Panc1 (cell line): ENCODE data around the gene PNMA6E. TPM values are rescaled to one million over a fixed set of nuclear protein-coding genes. Genes with fewer than 3 reads are reported as not detected.

Experiments
- ATAC-seq: fragments of 200-7000 bp; cut with Tn5 transposase; 2 replicates; pipeline ENCODE4 v1.9.1; 2020; ENCODE audit warnings: mild to moderate bottlenecking, moderate library complexity
- BruUV-seq: library from RNA; stranded (reverse); fragments of 400-500 nt; replicated peaks from 2 replicates; lab custom pipeline; 2021; lab: Mats Ljungman, UMichigan
- CTCF ChIA-PET: fragments of 300-600 bp; sonication (Branson Sonifier 250); formaldehyde crosslinking; loops from one replicate; lab custom pipeline; 2022; ENCODE audit warnings: antibody characterized with exemption; lab: Charles Lee
- POLR2A ChIA-PET: fragments of 300-600 bp; sonication (Branson Sonifier 250); formaldehyde crosslinking; loops from one replicate; lab custom pipeline; 2022; ENCODE audit warnings: antibody characterized with exemption; lab: Charles Lee
- DNase-seq: peaks from one replicate; pipeline ENCODE4 v3.0.0-alpha.2; 2010; ENCODE audit warnings: low read depth, low spot score
- H3K27ac ChIP-seq: 2 replicates; pipeline ENCODE4 v1.5.1; 2011; ENCODE audit warnings: mild to moderate bottlenecking, low read length, inconsistent platforms
- H3K27me3 ChIP-seq: fragments of 200-500 bp; sonication (Bioruptor generic); 2 replicates; pipeline ENCODE4 v1.6.0; 2014; ENCODE audit warnings: low read length, inconsistent platforms; ENCODE audit not compliant: control insufficient read depth, insufficient read depth
- H3K36me3 ChIP-seq: fragments of 200-500 bp; sonication (Bioruptor generic); 2 replicates; pipeline ENCODE4 v1.5.1; 2014; ENCODE audit warnings: inconsistent platforms, mild to moderate bottlenecking, low read length, moderate library complexity; ENCODE audit not compliant: control insufficient read depth, insufficient read depth
- H3K4me1 ChIP-seq: 2 replicates; pipeline ENCODE4 v1.5.1; 2011; ENCODE audit warnings: inconsistent platforms, mild to moderate bottlenecking, low read length, moderate library complexity; ENCODE audit not compliant: control insufficient read depth, insufficient read depth
- H3K4me3 ChIP-seq, 2 experiments: 2 replicates each; pipeline ENCODE4 v1.5.1; 2011 to 2012; ENCODE audit warnings: low read depth in 2 of 2, low read length in 2 of 2, mild to moderate bottlenecking in 2 of 2, inconsistent platforms in 1 of 2, moderate library complexity in 1 of 2
- H3K9me3 ChIP-seq: fragments of 200-500 bp; sonication (Bioruptor generic); 2 replicates; pipeline ENCODE4 v1.5.1; 2014; ENCODE audit warnings: low read depth, mild to moderate bottlenecking, inconsistent platforms, low read length, moderate library complexity; ENCODE audit not compliant: control insufficient read depth, insufficient read depth
- POLR2AphosphoS5 ChIP-seq: IDR thresholded peaks from 2 replicates; pipeline ENCODE4 v1.6.1; 2012; ENCODE audit warnings: mild to moderate bottlenecking, low read depth, low read length, moderate library complexity
- SIN3A ChIP-seq: IDR thresholded peaks from 2 replicates; pipeline ENCODE4 v1.6.1; 2012; ENCODE audit warnings: low read depth, mild to moderate bottlenecking, low read length, moderate library complexity, borderline replicate concordance; ENCODE audit not compliant: insufficient read depth
- TCF7L2 ChIP-seq: IDR thresholded peaks from 2 replicates; pipeline ENCODE4 v1.6.1; 2011; ENCODE audit warnings: mild to moderate bottlenecking, low read depth, low read length, inconsistent platforms
- in situ Hi-C: cut with HindIII; loops from 2 replicates; pipeline ENCODE4 v1.10.0; 2016; ENCODE audit warnings: low sequenced_read_pairs, low pct_unique_long_range_greater_than_20kb
- intact Hi-C: fragments of 100-400 bp; cut with micrococcal nuclease; formaldehyde crosslinking; loops from one replicate; pipeline ENCODE4 v1.10.0; 2022; ENCODE audit not compliant: unreplicated experiment
- total RNA-seq: library from RNA; stranded (reverse); gene quantifications from one replicate; pipeline ENCODE4 v1.2.1, GENCODE V29; 2021; ENCODE audit not compliant: unreplicated experiment
- TF ChIP-seq, protein P1 (sequence below): fragments of 450-650 bp; IDR thresholded peaks from 2 replicates; pipeline ENCODE4 v1.5.1; 2017; ENCODE audit warnings: mild to moderate bottlenecking
- TF ChIP-seq, protein P2 (sequence below), 2 experiments: IDR thresholded peaks; 2 replicates each; pipeline ENCODE4 v1.6.1; 2011 to 2012; ENCODE audit warnings: low read depth in 2 of 2, control low read depth in 1 of 2, low read length in 1 of 2, mild to moderate bottlenecking in 1 of 2, moderate library complexity in 1 of 2; ENCODE audit not compliant: insufficient read depth in 1 of 2

PNMA6E gene
- total RNA-seq, 1 experiment from 2014 or later, result not detected

DNA sequence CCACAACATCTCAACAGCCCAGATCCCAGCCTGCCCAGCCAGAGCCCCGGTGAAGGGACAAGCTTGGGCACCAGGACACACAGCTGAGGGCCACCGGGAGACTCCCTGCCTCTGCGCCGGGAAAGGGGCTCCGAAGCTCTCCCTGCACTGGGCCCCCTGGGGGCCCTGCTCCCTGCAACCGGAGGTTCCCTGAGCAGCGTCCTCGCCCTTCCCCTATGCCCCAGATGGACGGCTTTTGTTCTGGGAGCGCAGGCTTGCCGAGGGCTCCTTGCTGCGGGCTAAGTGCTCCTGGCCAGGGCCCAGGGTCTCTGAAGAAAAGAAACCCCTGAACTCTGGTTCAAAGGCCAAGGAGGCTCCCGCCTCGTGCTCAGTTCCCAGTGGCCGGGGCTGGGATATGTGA, 9.2 kb upstream of the PNMA6E start:
- in situ Hi-C loops, result no loop called here
- ChIA-PET CTCF (no interaction called here), POLR2A (no interaction called here)
- DNase-seq, result no peak
- no peak overlapping the region for H3K4me3 ChIP-seq
- intact Hi-C loops, result no loop called here
- no peaks in the 10 kb centered on the region for H3K4me1 ChIP-seq
- TF ChIP-seq, protein P1, sequence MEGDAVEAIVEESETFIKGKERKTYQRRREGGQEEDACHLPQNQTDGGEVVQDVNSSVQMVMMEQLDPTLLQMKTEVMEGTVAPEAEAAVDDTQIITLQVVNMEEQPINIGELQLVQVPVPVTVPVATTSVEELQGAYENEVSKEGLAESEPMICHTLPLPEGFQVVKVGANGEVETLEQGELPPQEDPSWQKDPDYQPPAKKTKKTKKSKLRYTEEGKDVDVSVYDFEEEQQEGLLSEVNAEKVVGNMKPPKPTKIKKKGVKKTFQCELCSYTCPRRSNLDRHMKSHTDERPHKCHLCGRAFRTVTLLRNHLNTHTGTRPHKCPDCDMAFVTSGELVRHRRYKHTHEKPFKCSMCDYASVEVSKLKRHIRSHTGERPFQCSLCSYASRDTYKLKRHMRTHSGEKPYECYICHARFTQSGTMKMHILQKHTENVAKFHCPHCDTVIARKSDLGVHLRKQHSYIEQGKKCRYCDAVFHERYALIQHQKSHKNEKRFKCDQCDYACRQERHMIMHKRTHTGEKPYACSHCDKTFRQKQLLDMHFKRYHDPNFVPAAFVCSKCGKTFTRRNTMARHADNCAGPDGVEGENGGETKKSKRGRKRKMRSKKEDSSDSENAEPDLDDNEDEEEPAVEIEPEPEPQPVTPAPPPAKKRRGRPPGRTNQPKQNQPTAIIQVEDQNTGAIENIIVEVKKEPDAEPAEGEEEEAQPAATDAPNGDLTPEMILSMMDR, result no peak
- no peak for TF ChIP-seq TCF7L2
- no peak for TF ChIP-seq SIN3A
- no peak for TF ChIP-seq POLR2AphosphoS5
- TF ChIP-seq, protein P2, sequence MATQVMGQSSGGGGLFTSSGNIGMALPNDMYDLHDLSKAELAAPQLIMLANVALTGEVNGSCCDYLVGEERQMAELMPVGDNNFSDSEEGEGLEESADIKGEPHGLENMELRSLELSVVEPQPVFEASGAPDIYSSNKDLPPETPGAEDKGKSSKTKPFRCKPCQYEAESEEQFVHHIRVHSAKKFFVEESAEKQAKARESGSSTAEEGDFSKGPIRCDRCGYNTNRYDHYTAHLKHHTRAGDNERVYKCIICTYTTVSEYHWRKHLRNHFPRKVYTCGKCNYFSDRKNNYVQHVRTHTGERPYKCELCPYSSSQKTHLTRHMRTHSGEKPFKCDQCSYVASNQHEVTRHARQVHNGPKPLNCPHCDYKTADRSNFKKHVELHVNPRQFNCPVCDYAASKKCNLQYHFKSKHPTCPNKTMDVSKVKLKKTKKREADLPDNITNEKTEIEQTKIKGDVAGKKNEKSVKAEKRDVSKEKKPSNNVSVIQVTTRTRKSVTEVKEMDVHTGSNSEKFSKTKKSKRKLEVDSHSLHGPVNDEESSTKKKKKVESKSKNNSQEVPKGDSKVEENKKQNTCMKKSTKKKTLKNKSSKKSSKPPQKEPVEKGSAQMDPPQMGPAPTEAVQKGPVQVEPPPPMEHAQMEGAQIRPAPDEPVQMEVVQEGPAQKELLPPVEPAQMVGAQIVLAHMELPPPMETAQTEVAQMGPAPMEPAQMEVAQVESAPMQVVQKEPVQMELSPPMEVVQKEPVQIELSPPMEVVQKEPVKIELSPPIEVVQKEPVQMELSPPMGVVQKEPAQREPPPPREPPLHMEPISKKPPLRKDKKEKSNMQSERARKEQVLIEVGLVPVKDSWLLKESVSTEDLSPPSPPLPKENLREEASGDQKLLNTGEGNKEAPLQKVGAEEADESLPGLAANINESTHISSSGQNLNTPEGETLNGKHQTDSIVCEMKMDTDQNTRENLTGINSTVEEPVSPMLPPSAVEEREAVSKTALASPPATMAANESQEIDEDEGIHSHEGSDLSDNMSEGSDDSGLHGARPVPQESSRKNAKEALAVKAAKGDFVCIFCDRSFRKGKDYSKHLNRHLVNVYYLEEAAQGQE (IDR thresholded peaks at IDR 0.05; ENCODE audit: insufficient read depth in 1 of 2, low read depth in 2 of 2, low read length in 1 of 2), result no peak
- no peaks in the 10 kb centered on the region; the same call in 1 of the 2 replicates for H3K27me3 ChIP-seq
- no peaks in the 10 kb centered on the region for H3K36me3 ChIP-seq
- BruUV-seq, result no TSS peak
- ATAC-seq, result no peak
- H3K27ac ChIP-seq, result no peak overlapping the region
- H3K9me3 ChIP-seq, result no peaks in the 10 kb centered on the region

DNA sequence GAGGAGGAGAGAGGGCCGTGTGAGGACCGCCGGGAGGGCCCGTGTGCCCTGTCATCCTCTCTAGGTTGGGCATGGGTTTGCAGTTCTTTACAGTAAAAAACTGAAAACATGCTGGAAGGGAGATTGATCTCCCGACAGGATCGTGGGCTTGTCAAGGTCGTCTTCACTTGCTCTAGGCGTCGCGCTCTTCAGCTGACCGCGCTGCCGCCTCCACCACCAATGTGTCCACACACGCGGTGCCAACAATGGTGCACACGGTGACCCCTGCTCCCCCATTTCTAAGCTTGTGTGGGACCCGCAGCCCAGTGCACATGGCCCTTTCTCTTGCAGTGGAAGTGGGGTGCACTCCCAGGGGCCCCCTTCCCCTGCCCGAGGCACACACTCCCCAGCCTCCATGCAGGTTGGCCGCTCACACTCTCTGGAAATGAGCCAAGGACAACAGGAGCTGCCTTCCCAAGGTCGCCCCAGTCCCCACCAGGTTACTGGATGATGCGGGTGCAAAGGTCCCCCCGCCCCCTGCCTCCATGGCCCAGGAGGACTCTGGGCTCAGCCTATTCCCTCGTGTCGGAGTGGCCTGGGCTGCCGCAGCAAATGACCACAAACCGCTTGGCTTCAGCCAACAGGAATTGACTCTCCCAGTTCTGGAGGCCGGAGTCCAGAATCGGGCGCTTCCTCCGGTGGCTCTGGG, 8.4 kb upstream of the PNMA6E start:
- Histone ChIP-seq H3K36me3 (no peaks in the 10 kb centered on the region), H3K27ac (no peak overlapping the region), H3K27me3 (no peaks in the 10 kb centered on the region; the same call in 1 of the 2 replicates), H3K9me3 (no peaks in the 10 kb centered on the region), H3K4me1 (no peaks in the 10 kb centered on the region), H3K4me3 (no peak overlapping the region)
- ChIA-PET CTCF (no interaction called here), POLR2A (no interaction called here)
- no peak for ATAC-seq
- BruUV-seq, result no TSS peak
- intact Hi-C loops (no loop called here), in situ Hi-C loops (no loop called here)
- DNase-seq, result no peak
- TF ChIP-seq, protein P1, result no peak
- TF ChIP-seq SIN3A (no peak), POLR2AphosphoS5 (no peak), TCF7L2 (no peak)
- TF ChIP-seq, protein P2 (IDR thresholded peaks at IDR 0.05; ENCODE audit: insufficient read depth in 1 of 2, low read depth in 2 of 2, low read length in 1 of 2), result no peak
